K562 (cell line): Measurements from ENCODE around the gene CDHR2. TPM values are rescaled to one million over a fixed set of nuclear protein-coding genes. Genes with fewer than 3 reads are reported as not detected.

Source experiments
- ATF1 ChIP-seq, 2 experiments: fragments of 450-650 bp in 1 of 2; IDR thresholded peaks; 2 replicates each; pipeline ENCODE4 v1.6.1; 2016; ENCODE audit warnings: missing compliant biosample characterization in 1 of 2, missing genetic modification characterization in 1 of 2
- CCNT2 ChIP-seq: IDR thresholded peaks from 2 replicates; pipeline ENCODE4 v1.6.1; 2011; ENCODE audit warnings: borderline replicate concordance, low read depth, mild to moderate bottlenecking, moderate library complexity, mixed read lengths, low read length; ENCODE audit not compliant: insufficient read length; ENCODE audit errors: extremely low read depth
- CHD1 ChIP-seq: fragments of 200-600 bp; sonication (generic); IDR thresholded peaks from one replicate; pipeline ENCODE4 v1.6.1; 2012; ENCODE audit warnings: mild to moderate bottlenecking, moderate library complexity, low read length, inconsistent platforms
- E2F6 ChIP-seq, 2 experiments: IDR thresholded peaks; 2 replicates each; pipeline ENCODE4 v1.6.1; 2011; ENCODE audit warnings: borderline replicate concordance in 1 of 2, control low read depth in 1 of 2, low read depth in 1 of 2, low read length in 1 of 2, mild to moderate bottlenecking in 1 of 2, mixed read lengths in 1 of 2, moderate library complexity in 1 of 2; ENCODE audit not compliant: insufficient read depth in 1 of 2, insufficient read length in 1 of 2, poor library complexity in 1 of 2, severe bottlenecking in 1 of 2; ENCODE audit errors: extremely low read depth in 1 of 2
- EP400 ChIP-seq: fragments of 450-650 bp; IDR thresholded peaks from 2 replicates; pipeline ENCODE4 v1.6.1; 2017; ENCODE audit warnings: antibody characterized with exemption, mild to moderate bottlenecking, moderate library complexity
- FOXP1 ChIP-seq: sonication (generic); formaldehyde crosslinking; IDR thresholded peaks from 2 replicates; pipeline ENCODE4 v1.8.0; 2022; ENCODE audit warnings: mild to moderate bottlenecking, missing genetic modification reagents
- FUS ChIP-seq: fragments of 200-400 bp; formaldehyde crosslinking; optimal IDR thresholded peaks from 2 replicates; pipeline ENCODE3; 2017; ENCODE audit warnings: low read depth, low read length
- HNRNPL ChIP-seq: fragments of 200-400 bp; formaldehyde crosslinking; IDR thresholded peaks from 2 replicates; pipeline ENCODE4 v1.6.1; 2017; ENCODE audit warnings: low read depth, mild to moderate bottlenecking, low read length
- SIN3B ChIP-seq: fragments of 450-650 bp; IDR thresholded peaks from 2 replicates; pipeline ENCODE4 v1.6.1; 2017; ENCODE audit warnings: low read depth, mild to moderate bottlenecking, moderate library complexity
- UBTF ChIP-seq, 2 experiments: IDR thresholded peaks; 2 replicates each; pipeline ENCODE4 v1.6.1; 2012; ENCODE audit warnings: improper control_type of control experiment in 2 of 2, low read depth in 2 of 2, low read length in 2 of 2, borderline replicate concordance in 1 of 2
- YY1 ChIP-seq, 3 experiments: IDR thresholded peaks; 2 replicates each; pipeline ENCODE4 v1.6.1; 2011; ENCODE audit warnings: low read length in 2 of 3, mild to moderate bottlenecking in 2 of 3, moderate library complexity in 2 of 3, borderline replicate concordance in 1 of 3, control low read depth in 1 of 3, low read depth in 1 of 3; ENCODE audit not compliant: insufficient read depth in 3 of 3, insufficient replicate concordance in 2 of 3, control insufficient read depth in 1 of 3, insufficient read length in 1 of 3; ENCODE audit errors: extremely low read depth in 1 of 3
- ZNF512 ChIP-seq: IDR thresholded peaks from 2 replicates; pipeline ENCODE4 v1.6.1; 2016; ENCODE audit warnings: missing genetic modification characterization, missing compliant biosample characterization
- polyA plus RNA-seq, 8 experiments: library from polyadenylated mRNA; depleted of rRNA in 4 of 8; stranded (reverse) in 5 of 8; unstranded in 3 of 8; fragments of >200 nt; fragmentation: Nextera tagmentation in 2 of 8; fragmentation: Illumina TruSeq in 1 of 8; extraction: Ambion mirVana in 2 of 8; extraction: Trizol in 1 of 8; gene quantifications; 2 replicates each; pipeline versions ENCODE4 v1.2.1 to v1.2.3, GENCODE V29; 2011 to 2014; ENCODE audit warnings: inconsistent platforms in 1 of 8, missing spikeins in 1 of 8
- total RNA-seq, 7 experiments: library from RNA; depleted of rRNA in 6 of 7; stranded (reverse); fragments of >200 nt in 6 of 7; fragmentation: Illumina TruSeq in 2 of 7; extraction: Trizol in 2 of 7; gene quantifications; 2 replicates each; pipeline versions ENCODE4 v1.2.1 to v1.2.3, GENCODE V29; 2011 to 2021; ENCODE audit warnings: low replicate concordance in 1 of 7
- TF ChIP-seq, protein P1 (sequence below), 2 experiments: fragments of 450-650 bp; conservative IDR thresholded peaks; 2 replicates each; pipeline ENCODE4 v1.6.1; 2017; ENCODE audit warnings: mild to moderate bottlenecking in 2 of 2, moderate library complexity in 2 of 2
- TF ChIP-seq, protein P2 (sequence below): fragments of 450-650 bp; IDR thresholded peaks from 2 replicates; pipeline ENCODE4 v1.6.1; 2016; ENCODE audit warnings: borderline replicate concordance

CDHR2 gene
- total and polyA plus RNA-seq, 9 of the 15 experiments (the other 6 are each of a cell fraction or from before 2014, with no cell fraction given) = 0.01 to 0.62 (median 0.09) TPM; not detected in 2

DNA sequence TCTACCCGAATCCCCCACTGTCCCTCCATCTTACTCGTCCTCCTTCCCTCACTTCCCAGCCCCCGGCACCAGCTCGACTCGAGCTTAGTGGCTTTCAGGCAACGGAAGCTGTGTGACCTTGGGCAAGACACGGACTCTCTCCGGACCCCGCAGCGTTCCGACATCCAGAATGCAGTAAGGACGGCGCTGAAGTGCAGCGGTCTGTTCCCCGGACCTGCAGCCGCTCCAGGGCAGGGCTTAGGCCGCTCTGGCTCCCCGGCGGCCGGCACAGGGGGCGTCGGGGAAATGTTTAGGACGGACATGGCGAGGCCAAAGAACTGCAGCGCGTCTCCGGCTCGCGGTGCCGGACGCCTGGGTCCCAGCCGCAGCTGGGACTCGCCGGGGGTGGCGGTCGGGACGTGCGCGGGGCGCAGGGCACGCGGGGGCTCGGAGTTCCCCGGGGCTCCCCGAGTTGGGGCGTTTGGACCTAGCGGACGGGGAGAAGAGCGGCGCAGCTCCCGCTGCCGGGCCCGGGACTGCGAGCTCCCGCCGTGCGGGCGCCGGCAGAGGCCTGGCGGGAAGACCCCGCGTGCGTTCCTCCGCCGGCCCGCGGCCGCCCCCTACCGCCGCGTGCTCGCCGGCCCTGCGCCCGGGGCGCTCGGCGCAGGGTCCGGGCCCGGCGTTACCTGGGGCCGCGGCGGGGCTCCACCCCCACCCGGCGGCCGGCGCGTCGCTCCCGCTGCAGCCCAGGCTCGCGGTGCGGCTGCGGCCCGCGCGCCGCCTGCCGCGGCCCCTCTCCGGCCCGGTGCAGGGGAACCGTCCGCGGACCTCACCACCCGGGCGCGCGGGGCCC is 6.3 kb upstream of the CDHR2 start (continued):
- peak; percentile 84 to 97 for TF ChIP-seq E2F6 (IDR thresholded peaks at IDR 0.05; ENCODE audit: borderline replicate concordance in 1 of 2, extremely low read depth in 1 of 2, insufficient read depth in 1 of 2, insufficient read length in 1 of 2, low read depth in 1 of 2, low read length in 1 of 2, poor library complexity in 1 of 2, severe bottlenecking in 1 of 2)
- TF ChIP-seq UBTF (IDR thresholded peaks at IDR 0.05; ENCODE audit: borderline replicate concordance in 1 of 2, low read depth in 2 of 2, low read length in 2 of 2) = peak; percentile 73 to 80; a peak in 1 of 4 replicates
- peak; percentile 68 for TF ChIP-seq CCNT2
- 0 out of 2 replicates have a peak, but pooled peaks have one; percentile 49 for TF ChIP-seq SIN3B
- no peak for TF ChIP-seq HNRNPL
- TF ChIP-seq ATF1 (CRISPR knock-in tag; IDR thresholded peaks at IDR 0.05) = no peak
- 0 out of 2 replicates have a peak, but pooled peaks have one; percentile 6 for TF ChIP-seq ATF1 (tag; IDR thresholded peaks at IDR 0.05)
- peak; percentile 61 for TF ChIP-seq CHD1
- TF ChIP-seq, protein P1, sequence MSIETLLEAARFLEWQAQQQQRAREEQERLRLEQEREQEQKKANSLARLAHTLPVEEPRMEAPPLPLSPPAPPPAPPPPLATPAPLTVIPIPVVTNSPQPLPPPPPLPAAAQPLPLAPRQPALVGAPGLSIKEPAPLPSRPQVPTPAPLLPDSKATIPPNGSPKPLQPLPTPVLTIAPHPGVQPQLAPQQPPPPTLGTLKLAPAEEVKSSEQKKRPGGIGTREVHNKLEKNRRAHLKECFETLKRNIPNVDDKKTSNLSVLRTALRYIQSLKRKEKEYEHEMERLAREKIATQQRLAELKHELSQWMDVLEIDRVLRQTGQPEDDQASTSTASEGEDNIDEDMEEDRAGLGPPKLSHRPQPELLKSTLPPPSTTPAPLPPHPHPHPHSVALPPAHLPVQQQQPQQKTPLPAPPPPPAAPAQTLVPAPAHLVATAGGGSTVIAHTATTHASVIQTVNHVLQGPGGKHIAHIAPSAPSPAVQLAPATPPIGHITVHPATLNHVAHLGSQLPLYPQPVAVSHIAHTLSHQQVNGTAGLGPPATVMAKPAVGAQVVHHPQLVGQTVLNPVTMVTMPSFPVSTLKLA (conservative IDR thresholded peaks at IDR 0.05) = peak in 1 of 2 experiments; percentile 35; a peak in 2 of 4 replicates
- TF ChIP-seq FUS = peak; percentile 65
- 0 out of 2 replicates have a peak, but pooled peaks have one; percentile 41 for TF ChIP-seq EP400
- TF ChIP-seq FOXP1 = no peak; the same call in 1 of the 2 replicates
- TF ChIP-seq YY1 (IDR thresholded peaks at IDR 0.05; ENCODE audit: borderline replicate concordance in 1 of 3, control insufficient read depth in 1 of 3, extremely low read depth in 1 of 3, insufficient read depth in 3 of 3, insufficient read length in 1 of 3, insufficient replicate concordance in 2 of 3, low read depth in 1 of 3, low read length in 2 of 3) = peak in 1 of 3 experiments; percentile 17
- TF ChIP-seq, protein P2, sequence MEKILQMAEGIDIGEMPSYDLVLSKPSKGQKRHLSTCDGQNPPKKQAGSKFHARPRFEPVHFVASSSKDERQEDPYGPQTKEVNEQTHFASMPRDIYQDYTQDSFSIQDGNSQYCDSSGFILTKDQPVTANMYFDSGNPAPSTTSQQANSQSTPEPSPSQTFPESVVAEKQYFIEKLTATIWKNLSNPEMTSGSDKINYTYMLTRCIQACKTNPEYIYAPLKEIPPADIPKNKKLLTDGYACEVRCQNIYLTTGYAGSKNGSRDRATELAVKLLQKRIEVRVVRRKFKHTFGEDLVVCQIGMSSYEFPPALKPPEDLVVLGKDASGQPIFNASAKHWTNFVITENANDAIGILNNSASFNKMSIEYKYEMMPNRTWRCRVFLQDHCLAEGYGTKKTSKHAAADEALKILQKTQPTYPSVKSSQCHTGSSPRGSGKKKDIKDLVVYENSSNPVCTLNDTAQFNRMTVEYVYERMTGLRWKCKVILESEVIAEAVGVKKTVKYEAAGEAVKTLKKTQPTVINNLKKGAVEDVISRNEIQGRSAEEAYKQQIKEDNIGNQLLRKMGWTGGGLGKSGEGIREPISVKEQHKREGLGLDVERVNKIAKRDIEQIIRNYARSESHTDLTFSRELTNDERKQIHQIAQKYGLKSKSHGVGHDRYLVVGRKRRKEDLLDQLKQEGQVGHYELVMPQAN = 0 out of 2 replicates have a peak, but pooled peaks have one; percentile 53
- TF ChIP-seq ZNF512 (tag) = no peak
